ENCODE measurements around the gene CLEC16A.
A peak's percentile ranks its signal among the peaks of the same experiment; 100 is the strongest.
"Not testable (repeated sequence)": the region's sequence is repeated elsewhere in the genome, so short reads cannot be mapped to it uniquely, and the experiment has no call there.

The CLEC16A gene

GRCh38 chr16:11211061-11211976, 267.0 kb downstream of the CLEC16A start:
- DNase-seq, result no peak

GRCh38 chr16:11211977-11212797, 267.8 kb downstream of the CLEC16A start:
- DNase-seq, result no peak

- no peak for DNase-seq
Measured at GRCh38 chr16:11212798-11213196, 268.4 kb downstream of the CLEC16A start.

GRCh38 chr16:11213373-11213772, 269.0 kb downstream of the CLEC16A start:
- no peak for DNase-seq

- DNase-seq, result no peak
Measured at GRCh38 chr16:11213799-11214198, 269.4 kb downstream of the CLEC16A start.

GRCh38 chr16:11215935-11216556, 271.7 kb downstream of the CLEC16A start:
- DNase-seq, result no peak

GRCh38 chr16:11217651-11218603, 273.6 kb downstream of the CLEC16A start:
- no peak for DNase-seq

GRCh38 chr16:11218604-11218962, 274.2 kb downstream of the CLEC16A start:
- no peak for DNase-seq

GRCh38 chr16:11219178-11219577, 274.8 kb downstream of the CLEC16A start:
- DNase-seq, result no peak

GRCh38 chr16:11220507-11220906, 276.1 kb downstream of the CLEC16A start:
- DNase-seq, result not testable (repeated sequence)

- DNase-seq, result peak; percentile 85
Measured at GRCh38 chr16:11224096-11224893, 279.9 kb downstream of the CLEC16A start.

GRCh38 chr16:11224894-11225676, 280.7 kb downstream of the CLEC16A start:
- peak; percentile 93 for DNase-seq

- no peak for DNase-seq
Measured at GRCh38 chr16:11225677-11226549, 281.5 kb downstream of the CLEC16A start.

GRCh38 chr16:11229432-11229831, 285.1 kb downstream of the CLEC16A start:
- DNase-seq, result no peak

GRCh38 chr16:11229906-11230305, 285.5 kb downstream of the CLEC16A start:
- no peak for DNase-seq

GRCh38 chr16:11231367-11231970, 287.1 kb downstream of the CLEC16A start:
- no peak for DNase-seq
